G401.6 (cell line): ENCODE data around the gene PMEPA1.
"Not testable (repeated sequence)": the region's sequence is repeated elsewhere in the genome, so short reads cannot be mapped to it uniquely, and the experiment has no call there.

Experiments
- FAIRE-seq: peaks from 2 replicates; lab custom pipeline; 2012; peaks lifted over from hg19 to GRCh38; lab: Jason Lieb, UNC

The PMEPA1 gene

DNA sequence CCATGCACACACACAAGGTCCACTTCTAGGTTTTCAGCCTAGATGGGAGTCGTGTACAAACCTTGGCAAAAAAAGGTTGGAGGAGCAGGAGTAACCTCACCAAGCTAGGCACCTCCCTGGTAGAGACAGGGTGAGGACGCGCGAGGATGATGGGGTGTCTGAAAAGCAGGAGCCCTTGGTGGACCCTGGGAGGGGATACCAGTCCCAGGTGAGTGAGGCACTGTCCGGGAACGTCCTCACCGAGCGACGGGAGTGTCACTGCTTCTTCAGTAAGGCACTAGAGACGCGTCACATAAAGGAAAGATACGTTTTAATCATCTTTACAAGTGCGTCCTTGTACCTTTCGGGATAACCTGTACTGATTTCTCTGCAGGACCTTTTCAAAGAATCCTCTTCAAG is 60.2 kb downstream of the PMEPA1 start:
- FAIRE-seq = no peak

- FAIRE-seq = no peak
These were observed 60.8 kb downstream of the PMEPA1 start for GRCh38 chr20:57648878-57649616.

DNA sequence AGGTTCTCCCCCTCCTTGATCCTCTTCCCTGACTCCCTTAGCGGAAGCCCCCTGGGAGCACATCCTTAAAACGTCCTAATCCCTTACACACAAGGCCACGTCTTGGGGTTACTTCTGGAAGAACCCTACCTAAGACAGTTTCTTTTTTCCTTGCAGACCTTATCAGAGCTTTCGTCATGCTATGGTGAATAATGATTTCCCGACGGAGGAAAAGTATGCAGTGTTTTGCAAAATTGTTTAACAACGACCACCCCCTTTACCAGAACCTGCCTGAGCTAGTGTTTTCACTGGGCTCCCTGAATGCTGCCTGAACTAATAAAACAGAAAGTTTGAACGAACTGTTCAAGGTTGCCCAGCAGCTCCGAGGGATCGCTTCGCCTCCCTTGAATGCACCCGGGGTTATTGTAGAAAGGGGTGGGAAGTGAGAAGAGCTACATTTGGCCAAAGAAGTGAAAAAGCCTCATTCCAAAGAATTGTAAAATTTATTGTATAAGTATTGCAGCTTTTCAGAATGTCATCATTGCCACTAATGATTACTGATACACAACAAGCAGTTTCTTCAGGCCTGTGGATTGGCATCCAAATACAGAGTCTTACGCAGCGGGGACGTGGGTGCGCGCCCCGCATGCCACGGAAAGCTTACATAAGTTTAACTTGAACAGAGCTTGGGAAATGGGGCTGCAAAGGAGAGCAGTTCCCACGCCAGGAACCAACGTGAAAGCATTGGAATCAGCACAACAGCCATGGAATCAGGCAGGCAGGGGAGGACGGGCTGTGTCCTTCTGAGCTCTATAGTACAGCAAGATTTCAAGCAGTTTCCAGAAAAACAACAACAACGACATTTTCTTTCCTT is 61.7 kb downstream of the PMEPA1 start:
- FAIRE-seq = no peak

GRCh38 chr20:57647006-57647932 is 62.5 kb downstream of the PMEPA1 start:
- FAIRE-seq = no peak

DNA sequence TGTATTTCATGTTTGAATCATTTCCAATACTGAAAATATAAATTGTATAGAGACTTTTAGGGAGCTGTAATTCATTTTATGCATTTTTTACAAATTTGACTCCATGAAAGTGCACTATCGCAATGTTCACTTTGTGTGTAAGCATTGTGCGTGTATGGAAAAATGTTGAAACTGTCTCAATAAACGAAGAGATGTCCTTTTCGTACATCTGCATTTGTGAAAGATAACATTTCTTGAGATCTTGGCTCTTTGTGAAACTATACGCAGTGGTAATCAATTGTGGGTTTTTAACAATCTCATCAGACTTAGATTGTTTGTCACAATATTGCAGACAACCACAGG is 70.9 kb downstream of the PMEPA1 start:
- no peak for FAIRE-seq

DNA sequence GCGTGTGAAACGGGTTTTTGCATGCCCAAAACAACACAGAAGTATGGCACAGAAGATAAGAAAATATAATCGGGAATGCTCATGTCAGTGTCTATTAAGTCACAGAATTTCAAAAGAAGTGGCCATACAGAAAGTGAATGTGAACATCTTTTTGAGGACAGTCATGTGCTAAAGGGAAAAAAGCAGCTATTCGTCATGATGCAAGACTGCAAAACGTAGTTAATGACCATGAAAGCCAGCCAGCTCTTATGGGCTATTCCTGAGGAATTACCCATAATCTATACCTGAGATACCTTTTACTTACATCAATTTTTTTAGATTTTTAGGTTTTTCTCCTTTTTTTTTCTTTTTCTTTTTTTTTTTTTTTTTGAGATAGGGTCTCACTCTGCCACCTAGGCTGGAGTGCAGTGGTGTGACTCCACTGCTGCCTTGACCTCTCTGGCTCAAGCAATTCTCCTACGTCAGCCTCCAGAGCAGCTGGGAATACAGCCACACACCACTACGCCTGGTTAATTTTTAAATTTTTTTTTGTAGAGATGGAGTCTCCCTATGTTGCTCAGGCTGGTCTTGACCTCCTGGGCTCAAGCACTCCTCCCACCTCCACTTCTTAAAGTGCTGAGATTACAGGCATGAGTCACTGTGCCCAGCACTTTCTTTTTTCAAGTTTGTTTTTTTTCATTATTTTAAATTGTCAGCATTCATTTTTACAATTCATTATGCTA is 71.5 kb downstream of the PMEPA1 start:
- FAIRE-seq = no peak

- no peak for FAIRE-seq
These were observed 75.8 kb downstream of the PMEPA1 start for GRCh38 chr20:57633945-57634491.

DNA sequence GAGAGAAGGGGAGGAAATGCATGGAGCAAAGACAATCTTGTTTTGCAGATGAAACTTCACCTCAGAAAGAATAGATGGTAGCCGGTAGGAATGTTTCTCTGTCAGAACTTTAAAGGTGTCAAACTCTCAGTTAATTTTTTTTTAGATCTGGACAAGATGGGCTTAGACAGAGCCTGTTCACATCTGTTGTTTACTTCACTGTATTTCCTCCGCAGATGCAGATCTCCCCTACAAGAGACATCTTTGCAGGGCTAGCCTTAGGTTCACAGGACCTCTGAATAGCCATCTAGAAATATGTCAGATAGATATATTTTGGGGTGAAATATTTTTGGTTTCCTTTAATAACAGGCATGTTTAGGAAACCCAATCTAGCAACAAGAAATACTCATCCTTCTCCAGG is 77.5 kb downstream of the PMEPA1 start:
- no peak for FAIRE-seq

DNA sequence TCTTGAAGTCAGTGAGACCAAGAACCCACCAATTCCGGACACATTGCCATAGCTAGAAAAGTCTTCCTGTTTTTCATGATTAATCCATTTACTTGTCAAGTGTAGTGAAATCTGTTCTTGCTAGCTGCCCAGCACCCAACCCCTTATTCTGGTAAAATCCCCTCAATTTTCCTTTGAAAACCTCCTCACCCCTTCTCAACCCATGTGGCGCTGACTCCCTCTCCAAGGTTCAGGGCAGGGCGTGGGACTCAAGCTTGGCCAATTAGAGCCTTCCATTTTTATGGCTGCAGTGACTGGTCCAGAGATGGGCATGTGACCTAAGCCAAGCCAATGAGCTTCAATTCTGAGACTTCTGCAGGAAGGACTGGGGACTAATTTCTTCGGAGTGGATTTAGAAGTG is 79.8 kb downstream of the PMEPA1 start:
- no peak for FAIRE-seq

DNA sequence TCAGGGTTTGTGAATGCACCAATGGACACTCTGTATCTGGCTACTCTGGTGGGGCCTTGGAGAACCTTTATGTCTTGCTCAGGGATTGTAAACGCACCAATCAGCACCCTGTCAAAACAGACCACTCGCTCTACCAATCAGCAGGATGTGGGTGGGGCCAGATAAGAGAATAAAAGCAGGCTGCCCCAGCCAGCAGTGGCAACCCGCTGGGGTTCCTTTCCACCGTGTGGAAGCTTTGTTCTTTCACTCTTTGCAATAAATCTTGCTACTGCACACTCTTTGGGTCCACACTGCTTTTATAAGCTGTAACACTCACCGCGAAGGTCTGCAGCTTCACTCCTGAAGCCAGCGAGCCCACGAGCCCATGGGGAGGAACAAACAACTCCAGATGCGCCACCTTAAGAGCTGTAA is 80.3 kb downstream of the PMEPA1 start:
- not testable (repeated sequence) for FAIRE-seq

- FAIRE-seq = not testable (repeated sequence)
These were observed 80.9 kb downstream of the PMEPA1 start for GRCh38 chr20:57628962-57629308.

DNA sequence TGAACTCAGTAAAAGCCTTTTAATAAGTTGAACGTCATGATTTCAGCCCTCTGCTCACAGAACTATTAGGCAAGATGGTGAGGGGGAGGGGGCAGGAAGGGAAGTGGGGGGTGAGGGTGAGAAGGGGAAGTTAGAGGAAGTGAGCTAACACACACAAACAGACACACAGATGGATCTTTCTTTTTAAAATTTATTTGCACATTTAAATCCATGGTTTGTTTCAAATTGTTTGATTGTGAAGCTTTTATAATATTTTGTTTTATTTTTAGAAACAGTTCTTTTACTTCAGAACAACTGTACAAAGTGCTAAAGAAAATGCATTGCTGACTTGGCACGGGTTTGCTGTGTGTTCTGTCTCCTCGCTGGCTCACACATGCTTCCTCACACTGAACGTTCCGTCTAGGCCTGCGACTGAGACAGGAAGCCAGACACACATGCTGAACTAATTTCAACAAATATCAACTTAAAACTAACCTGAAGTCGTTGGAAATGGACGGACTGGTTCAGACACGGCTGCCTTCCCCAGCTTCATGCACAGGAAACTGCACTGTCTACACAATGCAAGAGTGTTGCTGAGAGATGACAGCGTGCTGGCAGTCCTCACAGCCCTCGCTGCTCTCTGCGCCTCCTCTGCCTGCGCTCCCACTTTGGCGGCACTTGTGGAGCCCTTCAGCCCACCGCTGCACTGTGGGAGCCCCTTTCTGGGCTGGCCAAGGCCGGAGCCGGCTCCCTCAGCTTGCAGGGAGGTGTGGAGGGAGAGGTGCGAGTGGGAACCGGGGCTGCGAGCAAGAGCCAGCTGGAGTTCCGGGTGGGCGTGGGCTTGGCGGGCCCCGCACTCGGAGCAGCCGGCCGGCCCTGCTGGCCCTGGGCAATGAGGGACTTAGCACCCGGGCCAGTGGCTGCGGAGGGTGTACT is 81.5 kb downstream of the PMEPA1 start:
- FAIRE-seq = no peak

DNA sequence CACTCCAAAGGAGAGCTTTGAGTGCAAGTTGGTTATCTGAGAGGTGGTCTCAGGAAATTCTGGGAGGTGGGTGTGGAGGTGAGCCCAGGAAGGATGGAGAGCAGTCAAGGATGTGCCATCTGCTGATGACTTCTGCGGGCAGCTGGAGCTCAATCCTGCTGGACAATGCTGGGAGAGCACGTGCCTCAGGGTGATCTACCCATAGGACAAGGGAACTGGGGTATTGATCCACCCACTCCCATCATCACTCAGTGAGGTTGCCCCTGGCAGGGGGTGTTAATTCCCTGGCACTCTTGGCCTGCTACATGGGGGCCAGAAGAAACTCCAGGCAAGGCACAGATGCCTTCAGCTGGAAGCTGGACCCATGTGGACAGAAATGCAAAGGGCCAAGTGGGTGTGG is 82.5 kb downstream of the PMEPA1 start:
- FAIRE-seq = no peak

DNA sequence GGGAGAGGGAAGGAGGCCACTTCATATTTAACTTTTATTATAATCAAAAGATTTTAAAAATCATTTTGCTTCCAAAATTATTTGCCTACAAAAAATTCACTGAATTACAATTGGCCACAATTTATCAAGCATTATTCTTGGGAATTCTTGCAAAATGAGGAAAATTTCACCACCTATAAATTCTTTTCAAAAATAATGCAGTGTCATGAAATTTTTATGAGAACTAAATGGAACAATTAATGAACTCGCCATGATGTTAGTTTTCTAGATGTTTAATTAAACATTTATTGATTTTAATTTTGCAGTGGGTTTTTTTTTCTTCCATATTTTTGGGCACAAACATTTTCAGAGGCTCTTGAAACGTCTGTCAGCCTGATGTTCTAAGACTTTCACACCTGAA is 83.8 kb downstream of the PMEPA1 start:
- no peak for FAIRE-seq

GRCh38 chr20:57625181-57625958 is 84.4 kb downstream of the PMEPA1 start:
- FAIRE-seq = no peak

- FAIRE-seq = no peak
These were observed 85.7 kb downstream of the PMEPA1 start for GRCh38 chr20:57624124-57624523.

GRCh38 chr20:57622579-57623381 is 87.0 kb downstream of the PMEPA1 start:
- FAIRE-seq = no peak

DNA sequence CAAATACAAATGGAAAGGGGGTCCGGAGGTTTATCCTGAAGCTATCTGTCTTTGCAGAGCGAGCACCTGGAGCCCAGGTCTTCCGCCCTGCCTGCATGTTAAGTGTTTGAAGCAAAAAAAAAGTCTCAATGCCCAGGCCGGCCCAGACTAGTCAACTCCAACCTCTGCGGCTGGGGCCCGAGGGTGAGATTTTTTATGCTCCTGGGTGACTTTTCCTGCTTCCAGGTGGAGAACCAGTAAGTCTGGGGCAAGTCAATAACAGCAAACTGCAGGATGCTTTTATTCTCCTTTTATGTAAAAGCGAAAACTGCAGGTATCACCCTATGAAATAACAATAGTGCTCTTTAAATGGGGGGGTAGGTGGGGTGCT is 87.6 kb downstream of the PMEPA1 start:
- FAIRE-seq = no peak
